GM19468 (cell line): Measurements from ENCODE around the gene LTBP2.

Source experiments
- ATAC-seq: cut with Tn5 transposase; IDR thresholded peaks from one replicate; pipeline ENCODE4 v1.9.1; 2021; ENCODE audit warnings: mild to moderate bottlenecking, moderate library complexity, moderate number of reproducible peaks; ENCODE audit not compliant: unreplicated experiment; ENCODE audit errors: extremely low read depth

The LTBP2 gene

GRCh38 chr14:74594606-74595005 lies 17.4 kb downstream of the LTBP2 start:
- ATAC-seq: no peak

- no peak for ATAC-seq
Measured at GRCh38 chr14:74594029-74594428, 18.0 kb downstream of the LTBP2 start.

GRCh38 chr14:74593241-74593953 lies 18.6 kb downstream of the LTBP2 start:
- no peak for ATAC-seq

DNA sequence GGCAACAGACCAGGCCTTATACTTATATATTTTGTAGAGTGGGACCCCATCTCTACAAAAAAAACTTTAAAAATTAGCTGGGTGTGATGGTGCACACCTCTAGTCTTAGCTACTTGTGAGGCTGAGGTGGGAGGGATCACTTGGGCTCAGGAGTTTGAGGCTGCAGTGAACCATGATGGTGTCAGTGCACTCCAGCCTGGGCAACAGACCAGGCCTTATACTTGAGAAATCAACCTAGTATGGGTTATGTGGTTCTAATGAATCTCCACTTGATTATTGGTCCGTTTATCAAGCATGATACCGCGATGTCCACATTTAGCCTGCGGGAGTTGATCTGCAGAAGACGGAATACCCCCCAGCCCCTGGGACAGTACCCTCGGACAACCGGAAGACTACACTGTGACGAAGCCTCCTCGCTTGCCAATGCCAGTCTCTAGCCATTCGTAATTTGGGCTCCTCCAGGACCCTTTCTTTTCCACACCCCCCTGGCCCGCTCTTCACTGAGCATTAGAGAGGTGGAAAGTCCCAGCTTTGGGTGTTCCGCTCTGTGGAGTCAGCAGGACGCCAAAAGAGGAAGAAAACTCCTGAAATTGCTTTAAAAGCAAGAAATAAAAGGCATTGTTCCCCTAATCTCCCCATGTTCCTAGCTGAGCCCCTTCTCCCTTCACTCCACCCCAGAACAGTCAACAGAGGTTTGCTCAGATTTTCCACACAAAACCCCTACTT lies 19.4 kb downstream of the LTBP2 start:
- no peak for ATAC-seq

DNA sequence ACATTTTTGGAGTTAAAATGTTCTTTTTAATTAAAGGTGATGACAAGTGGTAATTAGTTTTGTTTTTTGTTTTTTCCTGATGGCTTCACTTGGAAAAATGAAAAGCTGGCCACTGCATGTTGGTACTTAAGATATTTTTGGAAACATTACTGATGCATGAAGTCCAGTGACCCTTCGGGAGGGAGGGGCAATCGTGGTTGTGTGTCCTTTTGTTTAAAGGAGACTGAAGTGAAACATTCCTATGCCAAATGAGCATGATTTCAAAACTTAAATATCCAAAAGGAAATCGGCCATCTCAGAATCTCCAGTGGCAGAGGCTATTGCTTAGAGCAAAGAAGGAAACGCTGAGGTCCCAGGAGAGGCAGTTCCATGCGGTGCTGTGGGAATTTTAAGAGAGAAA lies 20.1 kb downstream of the LTBP2 start:
- ATAC-seq: no peak

DNA sequence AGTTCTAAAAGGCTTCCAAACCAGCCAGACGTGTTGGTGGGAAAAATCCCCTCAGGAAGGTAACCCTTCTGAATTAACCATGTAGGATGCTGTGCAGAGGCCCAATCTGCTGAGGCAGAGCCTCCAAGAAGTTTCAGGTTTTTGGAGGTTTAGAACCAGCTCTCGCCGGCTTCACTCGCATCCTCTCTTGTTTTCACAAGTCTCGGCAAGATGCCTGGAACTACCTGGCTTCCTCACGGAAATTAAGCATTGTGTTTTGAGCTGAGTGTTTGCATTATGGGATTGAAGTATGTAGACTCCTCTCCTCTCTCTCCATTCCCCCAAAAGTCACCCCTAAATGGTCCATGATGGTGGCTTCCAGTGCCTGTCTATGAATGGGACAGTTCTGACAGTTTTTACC lies 20.6 kb downstream of the LTBP2 start:
- ATAC-seq: no peak

GRCh38 chr14:74589291-74589879 lies 22.7 kb downstream of the LTBP2 start:
- ATAC-seq: no peak

DNA sequence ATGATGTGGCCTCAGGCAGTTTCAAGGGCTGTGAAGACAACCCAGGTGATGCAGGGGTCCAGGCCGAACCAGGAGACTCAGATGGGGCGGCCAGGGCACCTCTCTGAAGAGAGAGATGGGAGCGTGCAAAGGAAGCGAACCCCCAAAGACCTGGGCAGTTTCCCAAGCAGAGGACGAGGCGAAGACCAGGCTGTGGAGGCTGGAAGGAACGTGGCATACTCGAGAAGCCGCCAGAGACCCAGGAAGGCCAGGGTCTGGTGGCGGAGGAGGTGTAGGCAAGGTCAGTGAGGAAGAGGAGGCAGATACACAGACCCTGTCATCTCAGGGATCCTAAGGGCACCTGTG lies 24.7 kb downstream of the LTBP2 start:
- ATAC-seq: no peak

DNA sequence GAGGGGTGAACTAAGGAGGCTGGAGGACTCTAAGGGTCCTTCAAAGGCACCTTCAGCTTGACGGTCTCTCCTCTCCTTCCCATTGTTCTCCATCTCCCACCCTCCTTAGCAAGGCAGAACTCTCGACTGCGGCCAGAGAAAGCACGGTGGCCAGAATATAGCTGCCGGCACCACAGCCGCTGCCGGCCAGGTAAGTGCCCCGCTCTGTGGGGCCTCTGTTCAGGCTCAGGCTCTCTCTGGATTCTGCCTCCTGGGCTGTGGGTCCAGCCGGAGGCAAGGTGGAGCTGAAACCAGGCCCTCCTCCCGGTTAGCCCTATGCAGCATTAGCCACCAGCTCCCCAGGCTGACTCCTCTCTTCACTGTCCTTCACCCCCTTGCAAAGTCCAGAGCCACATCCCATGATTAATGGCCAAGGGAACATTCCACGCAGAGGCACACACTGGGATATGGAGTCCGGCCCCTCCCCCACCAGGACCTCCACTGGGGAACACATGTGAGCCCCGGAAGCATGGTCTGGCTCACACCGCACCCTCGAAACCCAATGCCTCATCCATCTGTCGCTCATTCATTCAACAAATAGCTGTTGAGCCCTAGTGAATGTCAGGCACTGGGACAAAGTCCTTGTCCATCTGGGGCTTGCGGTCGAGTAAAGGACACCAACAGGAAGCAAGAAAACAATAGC lies 25.2 kb downstream of the LTBP2 start:
- no peak for ATAC-seq

GRCh38 chr14:74585406-74586335 lies 26.4 kb downstream of the LTBP2 start:
- ATAC-seq: no peak

DNA sequence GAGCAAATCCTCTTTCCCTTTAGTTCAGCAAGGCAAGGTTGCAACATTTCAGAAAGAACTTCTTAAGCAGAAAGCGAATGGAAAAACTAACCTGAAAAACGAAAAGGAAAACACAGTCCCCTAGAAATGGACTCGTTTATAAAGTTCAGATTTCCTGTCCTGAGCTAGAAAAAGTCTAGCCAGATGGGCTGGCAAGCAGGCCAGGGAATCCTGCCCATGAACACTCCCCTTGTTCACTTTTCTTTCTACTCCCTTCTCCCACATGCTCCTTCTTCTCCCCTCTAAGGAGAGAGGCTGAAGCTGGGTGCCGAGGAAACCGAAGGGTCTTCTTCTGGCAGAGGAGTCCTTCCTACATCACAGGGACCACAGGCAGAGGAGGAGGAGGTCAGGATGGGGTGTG lies 27.1 kb downstream of the LTBP2 start:
- ATAC-seq: no peak

DNA sequence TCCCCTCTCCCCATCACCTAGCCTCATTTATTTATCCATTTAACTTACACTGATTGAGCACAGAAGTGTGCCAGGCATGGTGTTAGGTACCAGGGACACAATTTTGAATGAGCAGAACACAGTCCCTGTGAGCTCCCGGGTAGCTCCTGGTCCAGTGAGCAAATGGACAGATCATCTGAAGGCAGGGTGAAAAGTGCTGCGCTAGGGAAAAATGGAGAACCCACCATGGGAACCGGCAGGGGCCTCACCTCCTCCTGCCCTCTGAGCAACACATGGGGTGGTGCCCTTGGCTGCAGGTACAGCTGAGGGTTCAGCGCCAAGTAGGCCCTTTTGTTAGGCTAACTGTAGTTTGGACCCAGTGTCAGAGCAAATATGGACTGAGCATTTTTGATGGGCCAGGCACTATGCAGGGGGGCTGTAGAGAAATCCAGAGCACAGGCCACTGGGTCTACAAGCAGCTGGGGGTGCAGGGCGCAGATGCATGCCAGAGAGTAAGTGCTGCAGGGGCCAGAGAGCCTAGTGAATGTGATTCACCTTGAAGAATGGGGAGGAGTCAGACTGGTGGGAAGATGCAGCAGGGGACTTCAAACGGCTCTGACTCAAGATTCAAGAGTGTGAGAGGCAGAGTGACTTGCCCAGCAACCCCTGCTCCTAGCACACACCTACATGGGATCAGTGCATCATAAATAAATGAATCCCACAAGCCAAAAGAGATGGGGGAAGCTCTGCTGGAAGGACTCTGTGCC lies 28.2 kb downstream of the LTBP2 start:
- no peak for ATAC-seq

DNA sequence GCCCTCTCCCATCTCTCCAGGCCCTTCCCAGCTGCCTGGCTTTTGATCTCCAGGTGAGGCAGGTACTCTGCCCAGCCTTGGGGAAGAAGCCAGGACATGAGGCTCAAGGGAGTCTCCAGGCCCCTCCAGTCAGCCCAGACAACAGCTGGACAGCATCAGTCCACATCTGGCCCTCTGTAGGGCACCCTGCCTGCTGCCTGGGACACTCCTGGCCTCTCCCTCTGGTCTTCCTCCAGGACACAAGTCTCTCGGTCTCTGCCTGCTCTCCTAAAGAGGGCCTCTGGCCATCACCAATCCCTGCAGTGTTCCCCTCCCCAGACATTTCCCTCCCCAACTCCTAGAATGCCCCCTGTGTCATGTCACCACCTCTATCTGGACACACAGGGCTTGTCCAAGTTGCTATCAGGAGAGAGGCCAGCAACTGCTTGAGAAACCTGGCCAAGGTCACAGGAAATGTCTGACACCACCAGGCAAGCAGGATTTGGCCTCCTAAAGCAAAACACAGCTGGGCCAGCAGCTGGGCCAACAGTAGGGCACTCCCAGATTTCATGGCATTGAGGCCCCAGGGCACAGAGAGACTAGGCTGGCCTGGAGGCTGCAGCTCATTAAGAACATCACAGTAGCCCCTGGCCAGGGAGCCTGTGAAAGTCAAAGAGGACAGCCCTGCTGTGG lies 29.0 kb downstream of the LTBP2 start:
- no peak for ATAC-seq

DNA sequence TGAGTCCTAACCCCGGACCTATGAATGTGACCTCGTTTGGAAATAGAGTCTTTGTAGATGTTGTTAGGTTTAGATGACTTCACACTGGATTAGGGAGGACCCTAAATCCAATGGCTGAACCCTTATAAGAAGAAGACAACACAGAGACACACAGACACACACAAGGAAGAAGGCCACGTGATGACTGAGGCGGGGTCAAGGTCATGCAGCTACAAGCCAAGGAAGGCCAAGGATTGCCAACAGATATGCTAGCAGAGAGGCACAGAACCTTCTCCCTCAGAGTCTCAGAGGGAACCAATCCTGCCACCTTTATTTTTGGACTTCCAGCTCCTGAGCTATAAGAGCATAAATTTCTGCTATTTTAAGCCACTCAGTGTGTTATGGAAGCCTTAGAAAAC lies 31.8 kb downstream of the LTBP2 start:
- ATAC-seq: no peak

- no peak for ATAC-seq
Measured at GRCh38 chr14:74579447-74580274, 32.4 kb downstream of the LTBP2 start.

GRCh38 chr14:74578479-74578878 lies 33.6 kb downstream of the LTBP2 start:
- ATAC-seq: no peak

DNA sequence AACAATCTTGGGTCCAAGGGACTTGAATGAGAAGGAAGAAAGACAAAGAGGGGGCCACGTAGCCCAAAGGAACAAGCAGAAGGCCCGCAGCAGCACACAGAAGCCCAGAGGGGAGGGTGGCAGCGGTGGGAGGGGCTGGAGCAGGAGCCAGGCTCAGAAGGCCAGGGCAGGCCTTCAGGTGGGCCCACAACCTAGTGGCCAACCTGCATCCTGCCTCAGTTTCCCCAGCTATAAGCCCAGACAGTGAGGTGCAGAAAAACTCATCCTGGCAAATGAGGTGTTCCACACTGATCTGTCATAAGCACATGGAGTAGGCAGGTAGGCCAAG lies 34.1 kb downstream of the LTBP2 start:
- no peak for ATAC-seq

- no peak for ATAC-seq
Measured at GRCh38 chr14:74577247-74577947, 34.6 kb downstream of the LTBP2 start.
